Measurements from ENCODE around the gene STK32A.
A peak's percentile ranks its signal among the peaks of the same experiment; 100 is the strongest.

The STK32A gene

DNA sequence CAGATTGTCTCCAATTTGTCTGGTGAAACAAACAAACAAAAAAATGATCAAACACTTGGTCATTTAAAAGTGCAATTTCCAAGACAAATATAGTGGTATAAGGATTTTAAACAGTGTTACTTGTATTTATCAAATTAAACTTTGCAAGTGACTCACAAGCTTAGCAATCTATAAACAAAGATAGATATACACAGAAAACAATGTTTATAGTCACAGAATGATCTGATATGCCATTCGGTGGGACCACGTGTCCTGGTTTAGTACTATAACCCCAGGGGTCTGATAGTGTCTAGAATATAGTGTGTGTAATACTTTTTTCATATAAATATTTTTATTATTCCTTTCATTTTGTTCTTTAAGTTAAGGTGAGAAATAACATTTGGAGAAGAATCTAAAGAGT lies 183.8 kb downstream of the STK32A start:
- Histone ChIP-seq H3K4me1 (ENCODE audit: control insufficient read depth, insufficient read depth, low read length) (peaks cover 42% of the 10 kb centered on the region), H3K9ac (ENCODE audit: low read length in 2 of 2) (peak overlapping the region in 1 of 2 donors; percentile 56), H3K27me3 (ENCODE audit: control insufficient read depth in 1 of 2, insufficient read depth in 2 of 2, low read length in 2 of 2) (no peaks in the 10 kb centered on the region), H3K27ac (ENCODE audit: low read length) (peak overlapping the region; percentile 79), H3K4me3 (ENCODE audit: low read length in 2 of 2) (no peak overlapping the region), H3K9me3 (ENCODE audit: control insufficient read depth in 2 of 2, low read length in 2 of 2) (no peaks in the 10 kb centered on the region), H3K36me3 (ENCODE audit: control insufficient read depth in 2 of 2, insufficient read depth in 2 of 2, low read length in 2 of 2) (peaks cover 22 to 41% of the 10 kb centered on the region in 2 donors)

DNA sequence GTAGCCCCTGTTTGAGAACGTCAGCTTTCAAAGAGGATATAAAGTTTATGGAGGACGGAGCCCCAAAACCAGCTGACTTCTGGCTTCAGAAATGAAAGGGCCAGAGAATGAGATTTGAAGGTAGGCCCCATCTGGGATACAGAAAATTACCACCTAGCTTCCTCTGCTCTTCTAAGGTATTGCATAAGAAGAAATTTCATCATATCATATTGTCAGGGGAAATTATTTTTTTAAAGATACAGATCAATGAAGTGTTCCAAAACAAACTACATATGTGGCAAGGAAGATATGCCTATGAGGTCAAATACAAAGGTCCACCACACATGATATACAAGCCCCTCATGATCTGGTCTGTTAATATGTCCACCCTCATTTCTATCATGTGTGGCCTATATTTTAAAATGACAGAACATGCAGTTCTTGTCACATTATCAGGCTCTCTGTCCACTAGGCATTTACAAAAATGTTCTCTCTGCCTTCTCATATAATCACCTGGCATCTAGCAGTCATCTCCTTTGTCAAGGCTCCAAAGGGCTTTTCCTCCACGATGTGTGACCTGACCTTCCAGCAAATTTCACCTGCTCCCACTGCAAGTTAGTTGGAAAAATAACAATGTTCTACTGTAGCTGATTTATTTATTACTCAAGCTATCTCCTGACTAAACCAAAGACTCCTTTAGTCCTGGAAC lies 192.0 kb downstream of the STK32A start:
- H3K27ac ChIP-seq (ENCODE audit: low read length), result peak overlapping the region; percentile 37
- H3K36me3 ChIP-seq (ENCODE audit: control insufficient read depth in 2 of 2, insufficient read depth in 2 of 2, low read length in 2 of 2), result peaks cover 6 to 20% of the 10 kb centered on the region in 2 donors
- H3K9me3 ChIP-seq (ENCODE audit: control insufficient read depth in 2 of 2, low read length in 2 of 2), result no peaks in the 10 kb centered on the region

DNA sequence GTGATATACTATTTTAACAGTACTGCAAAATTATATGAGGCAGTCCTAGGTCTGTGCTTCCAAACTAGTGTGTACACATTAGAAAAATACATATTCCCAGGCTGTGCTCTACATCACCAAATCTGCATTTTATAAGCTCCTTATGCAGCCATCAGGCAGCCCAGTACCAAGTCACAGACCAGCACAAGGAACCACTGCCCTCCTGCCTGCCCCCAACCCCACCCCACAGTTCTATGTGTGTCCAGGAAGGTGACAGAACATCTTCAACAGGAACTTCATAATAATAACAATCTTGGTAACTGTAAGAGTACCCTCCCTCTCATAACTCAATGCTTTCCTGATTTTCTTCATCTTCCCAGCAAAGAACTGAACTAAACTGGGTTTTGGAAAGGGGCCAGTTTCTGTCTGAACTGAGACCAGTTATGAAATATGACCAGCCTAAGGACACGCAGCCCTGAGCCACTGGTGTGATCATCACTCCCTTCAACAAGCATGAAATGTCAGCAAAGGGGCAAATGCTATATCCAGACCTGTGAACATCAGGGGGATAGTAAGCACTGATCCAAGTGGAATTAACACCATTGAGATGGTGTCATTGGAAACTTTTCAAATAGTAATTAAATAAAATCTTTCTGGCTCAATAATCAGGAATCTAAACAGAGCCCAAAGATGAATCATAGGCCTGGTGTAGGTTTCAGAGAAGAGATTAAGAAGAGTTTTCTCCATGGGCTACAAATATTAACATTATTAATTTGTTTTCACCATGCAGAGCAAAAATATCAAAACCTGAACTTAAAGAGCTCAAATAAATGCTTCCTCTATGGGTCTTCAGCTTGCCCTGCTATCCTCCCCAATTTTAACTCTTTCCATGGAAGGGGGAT lies 192.9 kb downstream of the STK32A start:
- Histone ChIP-seq H3K4me1 (ENCODE audit: control insufficient read depth, insufficient read depth, low read length) (peaks cover 43% of the 10 kb centered on the region), H3K36me3 (ENCODE audit: control insufficient read depth in 2 of 2, insufficient read depth in 2 of 2, low read length in 2 of 2) (peaks cover 4 to 21% of the 10 kb centered on the region in 2 donors), H3K27ac (ENCODE audit: low read length) (peak overlapping the region; percentile 37), H3K4me3 (ENCODE audit: low read length in 2 of 2) (no peak overlapping the region), H3K9me3 (ENCODE audit: control insufficient read depth in 2 of 2, low read length in 2 of 2) (no peaks in the 10 kb centered on the region), H3K9ac (ENCODE audit: low read length in 2 of 2) (peak overlapping the region in 1 of 2 donors; percentile 26), H3K27me3 (ENCODE audit: control insufficient read depth in 1 of 2, insufficient read depth in 2 of 2, low read length in 2 of 2) (no peaks in the 10 kb centered on the region)

More for the DNA sequence above, 192.0 kb downstream of the STK32A start:
- peaks cover 33% of the 10 kb centered on the region for H3K4me1 ChIP-seq (ENCODE audit: control insufficient read depth, insufficient read depth, low read length)
- no peaks in the 10 kb centered on the region for H3K27me3 ChIP-seq (ENCODE audit: control insufficient read depth in 1 of 2, insufficient read depth in 2 of 2, low read length in 2 of 2)
- H3K9ac ChIP-seq (ENCODE audit: low read length in 2 of 2), result peak overlapping the region in 1 of 2 donors; percentile 26
- no peak overlapping the region for H3K4me3 ChIP-seq (ENCODE audit: low read length in 2 of 2)

DNA sequence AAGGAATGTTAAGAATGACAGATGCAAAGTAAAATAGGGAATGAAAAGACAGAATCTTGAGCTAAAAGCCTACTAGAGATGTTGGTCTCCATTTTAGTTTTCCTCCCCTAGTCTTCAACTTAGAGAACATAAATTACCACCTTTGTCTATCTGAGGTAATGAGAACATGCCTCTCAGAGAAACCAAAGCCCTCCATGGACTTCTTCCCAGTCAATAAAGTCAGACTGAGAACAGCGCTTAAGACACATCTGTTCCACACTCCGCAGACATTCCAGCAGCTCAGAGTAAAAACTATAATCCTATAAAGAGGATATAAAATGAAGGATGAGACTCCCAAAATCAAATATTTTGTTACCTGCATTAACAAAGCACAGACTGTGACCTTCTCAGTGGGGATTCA lies 195.8 kb downstream of the STK32A start:
- H3K4me1 ChIP-seq (ENCODE audit: control insufficient read depth, insufficient read depth, low read length), result peaks cover 46% of the 10 kb centered on the region

DNA sequence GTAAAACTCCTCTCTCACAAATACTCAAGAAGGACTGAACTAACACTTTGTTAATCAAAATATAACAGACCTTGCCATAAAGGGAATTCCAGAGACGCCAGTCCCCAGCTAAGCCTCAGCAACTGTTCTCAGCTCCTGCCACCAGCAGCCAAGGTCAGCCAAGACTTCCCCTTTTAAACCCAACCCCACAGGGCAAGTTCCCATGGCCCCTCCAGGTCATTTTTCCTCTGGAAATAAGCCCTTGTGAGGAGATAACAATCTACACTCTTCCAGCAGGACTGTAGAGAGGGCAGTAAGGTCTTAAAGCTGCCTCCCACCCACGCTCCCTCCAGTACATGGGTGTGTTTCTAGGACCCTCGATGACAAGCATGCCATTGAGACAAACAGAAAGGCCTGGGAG lies 196.8 kb downstream of the STK32A start:
- Histone ChIP-seq H3K27ac (ENCODE audit: low read length) (peak overlapping the region; percentile 60), H3K9ac (ENCODE audit: low read length in 2 of 2) (peak overlapping the region in 1 of 2 donors; percentile 35), H3K9me3 (ENCODE audit: control insufficient read depth in 2 of 2, low read length in 2 of 2) (no peaks in the 10 kb centered on the region), H3K27me3 (ENCODE audit: control insufficient read depth in 1 of 2, insufficient read depth in 2 of 2, low read length in 2 of 2) (no peaks in the 10 kb centered on the region), H3K36me3 (ENCODE audit: control insufficient read depth in 2 of 2, insufficient read depth in 2 of 2, low read length in 2 of 2) (peaks cover 2 to 8% of the 10 kb centered on the region in 2 donors), H3K4me1 (ENCODE audit: control insufficient read depth, insufficient read depth, low read length) (peaks cover 51% of the 10 kb centered on the region), H3K4me3 (ENCODE audit: low read length in 2 of 2) (peak overlapping the region; percentile 41 to 47)

More for the DNA sequence above, 195.8 kb downstream of the STK32A start:
- Histone ChIP-seq H3K27ac (ENCODE audit: low read length) (no peak overlapping the region), H3K4me3 (ENCODE audit: low read length in 2 of 2) (no peak overlapping the region), H3K36me3 (ENCODE audit: control insufficient read depth in 2 of 2, insufficient read depth in 2 of 2, low read length in 2 of 2) (peaks cover 0 to 8% of the 10 kb centered on the region in 2 donors), H3K9ac (ENCODE audit: low read length in 2 of 2) (no peak overlapping the region), H3K27me3 (ENCODE audit: control insufficient read depth in 1 of 2, insufficient read depth in 2 of 2, low read length in 2 of 2) (no peaks in the 10 kb centered on the region), H3K9me3 (ENCODE audit: control insufficient read depth in 2 of 2, low read length in 2 of 2) (no peaks in the 10 kb centered on the region)

DNA sequence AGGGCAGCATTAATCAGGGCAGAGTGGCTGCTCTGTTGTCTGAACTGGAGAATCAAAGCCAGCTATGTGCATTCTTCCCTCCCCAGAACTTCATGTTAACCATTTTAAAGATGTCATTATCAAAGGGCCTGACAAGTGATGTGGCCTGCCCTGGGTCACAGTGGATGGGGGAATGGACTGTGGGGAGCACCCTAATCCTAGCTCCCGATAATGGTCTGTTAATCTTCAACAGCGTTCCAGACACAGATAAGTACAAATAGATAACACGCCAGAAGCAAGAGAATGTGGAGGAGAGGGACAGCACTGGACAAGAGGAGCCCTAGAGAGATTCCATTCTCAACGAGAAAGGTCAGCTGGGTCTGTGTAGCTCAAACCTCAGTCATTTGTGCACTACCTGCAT lies 197.5 kb downstream of the STK32A start:
- Histone ChIP-seq H3K9me3 (ENCODE audit: control insufficient read depth in 2 of 2, low read length in 2 of 2) (no peaks in the 10 kb centered on the region), H3K27ac (ENCODE audit: low read length) (peak overlapping the region; percentile 60), H3K9ac (ENCODE audit: low read length in 2 of 2) (no peak overlapping the region), H3K4me3 (ENCODE audit: low read length in 2 of 2) (peak overlapping the region in 1 of 2 donors; percentile 22), H3K36me3 (ENCODE audit: control insufficient read depth in 2 of 2, insufficient read depth in 2 of 2, low read length in 2 of 2) (peaks cover 2 to 8% of the 10 kb centered on the region in 2 donors), H3K27me3 (ENCODE audit: control insufficient read depth in 1 of 2, insufficient read depth in 2 of 2, low read length in 2 of 2) (no peaks in the 10 kb centered on the region), H3K4me1 (ENCODE audit: control insufficient read depth, insufficient read depth, low read length) (peaks cover 49% of the 10 kb centered on the region)

DNA sequence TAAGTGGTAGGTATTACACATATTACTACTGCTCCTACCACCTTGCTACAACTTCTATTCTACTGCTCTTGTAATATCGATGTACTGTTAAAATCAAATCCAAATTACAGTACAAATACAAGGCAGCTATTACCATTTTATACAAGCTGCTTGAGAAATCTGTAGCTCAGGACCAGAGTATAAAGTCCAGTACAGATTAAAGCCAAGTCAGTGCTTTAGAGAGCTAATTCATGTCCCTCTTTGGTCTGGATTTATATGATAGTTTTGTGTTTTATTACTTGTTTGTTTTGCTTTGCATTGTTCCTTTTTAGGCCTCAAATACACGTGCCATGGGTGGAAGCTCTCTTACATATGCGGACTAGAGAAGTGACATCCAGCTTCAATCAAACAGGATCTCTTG lies 199.2 kb downstream of the STK32A start:
- H3K27me3 ChIP-seq (ENCODE audit: control insufficient read depth in 1 of 2, insufficient read depth in 2 of 2, low read length in 2 of 2), result no peaks in the 10 kb centered on the region
- H3K4me3 ChIP-seq (ENCODE audit: low read length in 2 of 2), result no peak overlapping the region
- H3K9ac ChIP-seq (ENCODE audit: low read length in 2 of 2), result no peak overlapping the region
- peaks cover 2 to 8% of the 10 kb centered on the region in 2 donors for H3K36me3 ChIP-seq (ENCODE audit: control insufficient read depth in 2 of 2, insufficient read depth in 2 of 2, low read length in 2 of 2)
- H3K9me3 ChIP-seq (ENCODE audit: control insufficient read depth in 2 of 2, low read length in 2 of 2), result no peaks in the 10 kb centered on the region
- peaks cover 36% of the 10 kb centered on the region for H3K4me1 ChIP-seq (ENCODE audit: control insufficient read depth, insufficient read depth, low read length)
- no peak overlapping the region for H3K27ac ChIP-seq (ENCODE audit: low read length)

DNA sequence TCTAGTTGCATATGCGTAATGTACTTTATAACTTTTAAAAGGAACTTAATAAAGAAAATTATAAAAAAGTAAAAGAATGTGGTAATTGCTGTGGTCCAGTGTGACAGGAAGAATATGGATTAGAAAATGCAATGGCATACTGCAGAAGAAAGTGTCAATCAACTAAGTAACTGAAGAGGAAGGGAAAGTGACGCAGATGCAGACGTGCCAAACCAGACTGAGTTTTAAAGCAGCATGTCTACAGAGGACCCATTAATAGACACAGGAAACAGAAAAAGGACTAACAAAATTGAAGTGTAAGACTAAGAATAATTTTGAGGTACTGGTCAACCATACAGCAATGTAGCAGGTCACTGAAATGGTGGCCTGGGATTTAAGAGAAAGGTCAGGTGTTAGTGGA lies 201.8 kb downstream of the STK32A start:
- Histone ChIP-seq H3K9me3 (ENCODE audit: control insufficient read depth in 2 of 2, low read length in 2 of 2) (no peaks in the 10 kb centered on the region), H3K4me3 (ENCODE audit: low read length in 2 of 2) (no peak overlapping the region), H3K27me3 (ENCODE audit: control insufficient read depth in 1 of 2, insufficient read depth in 2 of 2, low read length in 2 of 2) (no peaks in the 10 kb centered on the region), H3K36me3 (ENCODE audit: control insufficient read depth in 2 of 2, insufficient read depth in 2 of 2, low read length in 2 of 2) (peaks cover 2 to 7% of the 10 kb centered on the region in 2 donors), H3K27ac (ENCODE audit: low read length) (peak overlapping the region; percentile 2), H3K9ac (ENCODE audit: low read length in 2 of 2) (no peak overlapping the region), H3K4me1 (ENCODE audit: control insufficient read depth, insufficient read depth, low read length) (peaks cover 31% of the 10 kb centered on the region)

DNA sequence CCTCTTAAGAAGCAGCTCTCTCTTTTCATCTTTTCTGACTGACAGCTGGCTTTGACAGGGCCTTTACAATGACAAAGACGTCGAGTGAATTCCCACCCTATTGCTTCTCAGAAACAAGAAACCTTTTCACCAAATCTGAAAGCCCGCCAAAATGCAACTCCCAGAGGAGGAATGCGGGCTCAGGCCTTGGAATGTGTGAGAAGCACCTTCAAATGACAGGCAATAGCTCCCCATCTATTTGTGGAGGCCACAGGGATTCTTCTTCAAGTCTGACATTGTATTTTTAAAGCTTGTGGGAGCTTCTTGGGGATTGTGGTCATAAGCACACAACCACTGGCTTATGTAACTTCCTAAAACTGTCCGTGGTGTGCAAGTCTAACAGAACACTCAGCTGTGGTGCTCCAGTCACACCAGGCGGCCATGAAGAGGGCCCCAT lies 202.4 kb downstream of the STK32A start:
- H3K9ac ChIP-seq (ENCODE audit: low read length in 2 of 2), result no peak overlapping the region
- H3K36me3 ChIP-seq (ENCODE audit: control insufficient read depth in 2 of 2, insufficient read depth in 2 of 2, low read length in 2 of 2), result peaks cover 2 to 5% of the 10 kb centered on the region in 2 donors
- no peaks in the 10 kb centered on the region for H3K9me3 ChIP-seq (ENCODE audit: control insufficient read depth in 2 of 2, low read length in 2 of 2)
- peaks cover 28% of the 10 kb centered on the region for H3K4me1 ChIP-seq (ENCODE audit: control insufficient read depth, insufficient read depth, low read length)
- H3K4me3 ChIP-seq (ENCODE audit: low read length in 2 of 2), result no peak overlapping the region
- H3K27me3 ChIP-seq (ENCODE audit: control insufficient read depth in 1 of 2, insufficient read depth in 2 of 2, low read length in 2 of 2), result no peaks in the 10 kb centered on the region
- H3K27ac ChIP-seq (ENCODE audit: low read length), result peak overlapping the region; percentile 2

Data from stomach smooth muscle (tissue), 2 donors.